Upper lobe of right lung (tissue), 1 donor: Measurements from ENCODE around the gene RSPH1. TPM values are rescaled to one million over a fixed set of nuclear protein-coding genes. Genes with fewer than 3 reads are reported as not detected.
A peak's percentile ranks its signal among the peaks of the same experiment; 100 is the strongest.

ENCODE experiments used
- ATAC-seq: fragments of 200-7000 bp; cut with Tn5 transposase; one replicate; pipeline ENCODE4 v1.9.1; 2020; ENCODE audit warnings: mild to moderate bottlenecking, moderate library complexity
- DNase-seq: peaks from one replicate; pipeline ENCODE4 v3.0.0-alpha.2; 2020
- H3K27ac ChIP-seq: fragments of 200-600 bp; one replicate; pipeline ENCODE4 v1.8.0; 2022
- H3K27me3 ChIP-seq: fragments of 200-600 bp; one replicate; pipeline ENCODE4 v1.8.0; 2022; ENCODE audit warnings: mild to moderate bottlenecking
- H3K36me3 ChIP-seq: fragments of 200-600 bp; one replicate; pipeline ENCODE4 v1.8.0; 2022
- H3K4me1 ChIP-seq: fragments of 200-600 bp; one replicate; pipeline ENCODE4 v1.8.0; 2022
- H3K4me3 ChIP-seq: fragments of 200-600 bp; one replicate; pipeline ENCODE4 v1.8.0; 2022; ENCODE audit warnings: mild to moderate bottlenecking
- H3K9me3 ChIP-seq: fragments of 200-600 bp; one replicate; pipeline ENCODE4 v1.8.0; 2022
- CTCF ChIP-seq: fragments of 200-600 bp; IDR thresholded peaks from one replicate; pipeline ENCODE4 v1.8.0; 2022; ENCODE audit warnings: antibody characterized with exemption
- intact Hi-C: fragments of 100-400 bp; cut with DNase I; formaldehyde crosslinking; loops from one replicate; pipeline ENCODE4 v1.11.0; 2022
- total RNA-seq: library from RNA; stranded (reverse); fragmentation: NEBNext Ultra II Directional; extraction: Animal tissue kit (Norgen Biotek cat#: 25700); gene quantifications from one replicate; pipeline ENCODE4 v1.2.1, GENCODE V29; 2021
- donor health status: DM: no; HTN: yes; CAD: no; lungs with severe emphysema.

Gene RSPH1
- total RNA-seq, 1 donor from 2014 or later = 0.84 TPM

DNA sequence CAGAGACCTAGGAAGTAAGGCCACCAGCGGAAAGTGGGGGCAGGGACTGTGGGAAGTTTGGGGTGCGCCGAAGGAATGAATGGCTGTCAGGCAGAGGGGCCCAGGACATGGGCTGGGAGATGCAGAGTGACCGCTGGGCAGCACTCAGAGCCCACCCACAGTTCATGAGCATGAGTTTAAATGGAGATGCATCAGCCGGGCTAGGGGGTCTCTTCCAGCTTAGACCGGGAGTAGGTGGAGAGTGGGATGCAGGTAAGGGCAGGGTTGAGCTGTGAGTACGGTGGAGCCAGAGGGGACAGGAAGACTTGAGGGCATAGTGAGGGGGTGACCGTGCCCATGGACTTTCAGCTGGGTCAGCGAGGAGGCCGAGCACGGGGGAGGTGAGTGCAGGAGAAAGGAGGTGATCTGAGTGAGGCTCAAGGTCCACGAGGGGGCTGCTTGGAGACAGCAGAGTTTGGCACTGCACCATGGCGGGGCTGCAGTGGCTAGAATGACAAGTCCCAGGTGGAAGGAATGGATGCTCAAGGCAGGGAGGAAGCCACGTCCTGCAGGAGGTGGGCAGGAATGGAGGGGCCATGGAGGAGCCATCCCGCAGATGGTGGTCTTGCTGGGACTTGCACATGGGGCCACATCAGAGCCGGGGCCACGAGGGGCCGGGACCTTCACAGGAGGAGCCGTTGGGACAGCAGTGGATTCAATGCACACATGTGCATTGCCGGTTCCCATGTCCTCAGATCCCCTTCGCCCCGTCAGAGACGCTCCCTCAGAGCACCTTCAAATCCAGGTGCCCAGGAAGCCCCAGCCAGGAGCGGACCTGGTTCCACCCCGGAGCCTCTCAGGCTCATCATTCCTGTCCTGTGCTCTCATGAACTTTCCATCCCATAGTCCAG is 57.5 kb downstream of the RSPH1 start:
- no peaks in the 10 kb centered on the region for H3K4me1 ChIP-seq
- H3K27ac ChIP-seq = no peak overlapping the region
- DNase-seq (no peak), ATAC-seq (peak; percentile 21)
- no peaks in the 10 kb centered on the region for H3K9me3 ChIP-seq
- H3K4me3 ChIP-seq = no peak overlapping the region
- H3K36me3 ChIP-seq = no peaks in the 10 kb centered on the region
- intact Hi-C loops = no loop called here
- H3K27me3 ChIP-seq = no peaks in the 10 kb centered on the region
- no peak for TF ChIP-seq CTCF

DNA sequence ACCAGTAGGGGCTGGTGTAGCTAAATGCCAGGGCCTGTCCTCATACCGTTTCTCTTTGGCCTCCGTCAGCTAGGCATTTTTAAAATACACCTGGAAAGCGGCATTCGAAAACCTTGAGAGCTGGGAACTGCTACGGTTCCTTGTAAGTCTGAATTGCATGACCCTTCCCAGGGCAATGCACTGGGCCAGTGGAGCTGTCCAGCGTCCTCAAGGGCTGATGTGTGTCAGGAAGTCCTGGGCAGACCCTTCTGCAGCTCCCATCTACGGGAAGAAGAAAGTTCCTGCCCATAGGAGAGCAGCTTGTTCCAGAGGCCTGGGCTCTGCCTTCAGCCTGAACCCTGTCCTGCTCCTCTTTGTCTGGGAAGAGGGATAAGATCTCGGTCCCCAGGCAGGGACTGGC is 58.2 kb downstream of the RSPH1 start:
- no peak for DNase-seq
- TF ChIP-seq CTCF = no peak
- peaks cover 3% of the 10 kb centered on the region for H3K9me3 ChIP-seq
- H3K4me1 ChIP-seq = no peaks in the 10 kb centered on the region
- intact Hi-C loops = no loop called here
- ATAC-seq = peak; percentile 6
- no peaks in the 10 kb centered on the region for H3K27me3 ChIP-seq
- H3K4me3 ChIP-seq = no peak overlapping the region
- no peak overlapping the region for H3K27ac ChIP-seq
- H3K36me3 ChIP-seq = no peaks in the 10 kb centered on the region

DNA sequence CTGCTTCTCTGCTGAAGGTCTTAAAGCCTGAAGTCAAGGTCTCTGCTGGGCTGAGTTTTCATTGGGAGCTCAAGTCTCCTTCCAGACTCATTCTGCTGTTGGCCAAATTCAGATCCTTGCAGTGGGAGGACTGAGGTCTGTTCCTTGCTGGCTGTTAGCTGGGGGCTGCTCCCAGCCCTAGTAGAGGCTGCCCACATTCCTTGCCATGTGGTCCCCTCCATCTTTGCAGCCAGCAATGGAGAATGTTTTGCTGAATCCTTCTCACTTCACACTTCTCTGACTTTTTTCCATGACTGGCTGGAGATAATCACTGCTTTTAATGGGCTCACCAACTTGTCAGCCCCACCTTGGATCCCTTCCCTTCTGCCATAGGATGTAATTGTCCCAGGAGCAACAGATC is 59.1 kb downstream of the RSPH1 start:
- no peak for TF ChIP-seq CTCF
- intact Hi-C loops = no loop called here
- DNase-seq (no peak), ATAC-seq (no peak)
- H3K4me1 ChIP-seq = no peaks in the 10 kb centered on the region
- H3K4me3 ChIP-seq = no peak overlapping the region
- H3K9me3 ChIP-seq = peaks cover 3% of the 10 kb centered on the region
- H3K36me3 ChIP-seq = no peaks in the 10 kb centered on the region
- no peaks in the 10 kb centered on the region for H3K27me3 ChIP-seq
- H3K27ac ChIP-seq = no peak overlapping the region

- Histone ChIP-seq H3K9me3 (peaks cover 3% of the 10 kb centered on the region), H3K4me3 (no peak overlapping the region), H3K4me1 (no peaks in the 10 kb centered on the region), H3K27ac (no peak overlapping the region), H3K36me3 (no peaks in the 10 kb centered on the region), H3K27me3 (no peaks in the 10 kb centered on the region)
- DNase-seq (no peak), ATAC-seq (no peak)
- intact Hi-C loops = no loop called here
- TF ChIP-seq CTCF = no peak
Measured at GRCh38 chr21:42435833-42436232, 60.2 kb downstream of the RSPH1 start.

DNA sequence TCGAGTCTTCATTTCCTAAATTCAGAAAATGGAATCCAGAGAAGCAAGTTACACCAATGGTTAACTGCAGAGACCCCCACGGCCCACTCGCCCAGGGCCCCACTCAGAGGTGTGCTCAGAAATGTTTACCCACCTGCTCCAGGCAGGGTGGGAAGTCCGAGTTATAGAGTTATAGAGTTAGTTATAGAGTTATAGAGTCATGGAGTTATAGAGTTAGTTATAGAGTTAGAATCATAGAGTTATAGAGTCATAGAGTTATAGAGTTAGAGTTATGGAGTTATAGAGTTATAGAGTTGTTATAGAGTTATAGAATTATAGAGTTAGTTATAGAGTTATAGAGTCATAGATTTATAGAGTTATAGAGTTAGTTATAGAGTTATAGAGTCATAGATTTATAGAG is 60.6 kb downstream of the RSPH1 start:
- TF ChIP-seq CTCF = no peak
- Histone ChIP-seq H3K36me3 (no peaks in the 10 kb centered on the region), H3K4me1 (no peaks in the 10 kb centered on the region), H3K9me3 (peaks cover 3% of the 10 kb centered on the region), H3K27me3 (no peaks in the 10 kb centered on the region), H3K27ac (no peak overlapping the region), H3K4me3 (no peak overlapping the region)
- no peak for ATAC-seq
- intact Hi-C loops = no loop called here
- DNase-seq = no peak
